GM12864 (cell line): Measurements from ENCODE around the gene ATRIP.

Source experiments
- DNase-seq: peaks from one replicate; pipeline ENCODE4 v3.0.0-alpha.2; 2011; ENCODE audit warnings: low read depth
- H3K4me3 ChIP-seq: 2 replicates; pipeline ENCODE4 v1.5.1; 2011; ENCODE audit warnings: mild to moderate bottlenecking, low read depth, low read length, control low read depth
- TF ChIP-seq, protein P1 (sequence below): IDR thresholded peaks from 2 replicates; pipeline ENCODE4 v1.5.1; 2011; ENCODE audit warnings: low read depth, mild to moderate bottlenecking, moderate library complexity, low read length, control low read depth, inconsistent platforms; ENCODE audit errors: missing control alignments

The ATRIP gene

DNA sequence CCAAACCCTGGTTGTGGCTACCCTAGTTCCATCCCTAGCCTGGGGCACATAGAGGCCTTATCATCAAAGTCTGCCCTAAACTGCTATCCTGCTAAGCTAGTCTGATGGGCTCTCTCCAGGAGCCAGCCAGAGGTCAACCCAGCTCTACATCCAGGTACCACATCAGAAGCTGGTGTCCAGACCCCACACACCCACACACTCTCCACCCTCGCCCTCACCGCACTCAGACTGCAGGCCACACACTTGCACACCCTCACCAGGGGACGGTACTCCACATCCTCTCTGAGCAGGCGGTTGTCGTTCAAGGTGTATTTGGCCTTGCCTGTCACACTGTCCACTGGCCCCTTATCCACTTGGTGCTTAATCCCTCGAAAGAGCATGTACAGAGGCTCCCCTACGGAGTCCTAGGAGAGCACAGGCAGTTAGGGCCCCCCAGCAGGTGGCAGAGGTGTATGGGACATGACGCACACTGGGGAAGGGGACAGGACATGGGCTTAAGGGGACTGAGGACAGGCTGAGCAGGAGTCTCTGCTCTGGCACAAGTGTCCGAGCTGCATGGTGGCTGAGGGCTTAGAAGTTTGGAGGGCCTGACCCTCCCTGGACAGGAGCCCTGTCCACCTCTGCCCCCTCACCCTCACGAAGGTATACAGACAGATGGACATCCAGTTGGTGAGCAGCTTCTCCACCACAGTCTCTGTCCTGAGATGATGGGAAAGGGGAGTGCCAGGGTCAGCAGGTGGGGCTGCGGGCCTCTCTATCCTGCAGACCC lies 34.7 kb upstream of the ATRIP start:
- DNase-seq, result no peak
- no peak overlapping the region for H3K4me3 ChIP-seq
- TF ChIP-seq, protein P1, sequence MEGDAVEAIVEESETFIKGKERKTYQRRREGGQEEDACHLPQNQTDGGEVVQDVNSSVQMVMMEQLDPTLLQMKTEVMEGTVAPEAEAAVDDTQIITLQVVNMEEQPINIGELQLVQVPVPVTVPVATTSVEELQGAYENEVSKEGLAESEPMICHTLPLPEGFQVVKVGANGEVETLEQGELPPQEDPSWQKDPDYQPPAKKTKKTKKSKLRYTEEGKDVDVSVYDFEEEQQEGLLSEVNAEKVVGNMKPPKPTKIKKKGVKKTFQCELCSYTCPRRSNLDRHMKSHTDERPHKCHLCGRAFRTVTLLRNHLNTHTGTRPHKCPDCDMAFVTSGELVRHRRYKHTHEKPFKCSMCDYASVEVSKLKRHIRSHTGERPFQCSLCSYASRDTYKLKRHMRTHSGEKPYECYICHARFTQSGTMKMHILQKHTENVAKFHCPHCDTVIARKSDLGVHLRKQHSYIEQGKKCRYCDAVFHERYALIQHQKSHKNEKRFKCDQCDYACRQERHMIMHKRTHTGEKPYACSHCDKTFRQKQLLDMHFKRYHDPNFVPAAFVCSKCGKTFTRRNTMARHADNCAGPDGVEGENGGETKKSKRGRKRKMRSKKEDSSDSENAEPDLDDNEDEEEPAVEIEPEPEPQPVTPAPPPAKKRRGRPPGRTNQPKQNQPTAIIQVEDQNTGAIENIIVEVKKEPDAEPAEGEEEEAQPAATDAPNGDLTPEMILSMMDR, result no peak

DNA sequence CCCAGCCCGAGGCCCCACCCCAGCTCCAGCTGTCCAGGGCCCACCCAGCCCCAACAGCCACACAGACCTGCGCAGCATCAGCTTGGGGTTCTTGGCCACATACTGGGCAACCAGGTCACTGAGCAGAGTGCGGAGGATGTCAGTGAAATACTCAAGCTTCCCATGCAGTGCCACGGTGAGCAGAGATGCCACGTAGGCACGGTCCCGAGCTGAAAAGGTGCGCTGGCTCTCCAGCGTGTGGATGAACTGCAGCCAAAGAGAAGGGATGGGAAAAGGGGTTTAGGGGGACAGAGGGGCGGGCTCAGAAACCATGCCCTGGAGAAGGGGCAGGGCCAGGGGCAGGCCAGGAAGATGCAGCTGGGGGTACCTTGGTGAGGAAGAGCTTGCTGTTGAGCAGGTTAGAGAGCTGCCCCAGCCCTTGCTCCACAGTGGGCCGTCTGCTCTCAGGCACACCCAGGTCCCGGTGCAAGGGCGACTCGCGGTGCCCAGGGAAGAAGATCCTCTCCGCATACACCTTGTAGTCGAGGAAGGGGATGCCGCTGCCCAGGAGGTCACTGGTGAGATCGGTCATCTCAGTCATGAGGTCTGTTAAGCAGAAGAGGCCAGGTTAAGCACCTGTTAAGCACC lies 34.0 kb upstream of the ATRIP start:
- H3K4me3 ChIP-seq, result no peak overlapping the region
- DNase-seq, result no peak
- TF ChIP-seq, protein P1, result no peak

DNA sequence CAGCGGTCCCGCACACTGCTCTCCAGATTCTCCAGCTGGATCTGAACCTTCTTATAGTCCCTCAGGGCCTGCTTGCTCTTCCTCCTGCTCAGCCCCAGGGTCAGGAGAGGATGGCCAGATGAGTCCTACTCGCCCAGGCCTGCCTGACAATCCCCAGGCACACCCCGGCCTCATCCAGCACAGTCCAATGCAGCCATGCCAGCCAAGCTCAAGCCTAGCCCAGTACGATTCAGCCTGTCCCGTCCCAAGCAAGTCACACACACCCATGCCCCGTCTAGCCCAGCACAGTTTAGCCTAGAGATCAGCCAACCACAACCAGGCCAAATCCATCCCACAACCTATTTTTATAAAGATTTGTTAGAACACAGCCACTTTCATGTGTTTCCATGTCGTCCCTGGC lies 33.5 kb upstream of the ATRIP start:
- no peak for DNase-seq
- TF ChIP-seq, protein P1, result no peak
- no peak overlapping the region for H3K4me3 ChIP-seq

DNA sequence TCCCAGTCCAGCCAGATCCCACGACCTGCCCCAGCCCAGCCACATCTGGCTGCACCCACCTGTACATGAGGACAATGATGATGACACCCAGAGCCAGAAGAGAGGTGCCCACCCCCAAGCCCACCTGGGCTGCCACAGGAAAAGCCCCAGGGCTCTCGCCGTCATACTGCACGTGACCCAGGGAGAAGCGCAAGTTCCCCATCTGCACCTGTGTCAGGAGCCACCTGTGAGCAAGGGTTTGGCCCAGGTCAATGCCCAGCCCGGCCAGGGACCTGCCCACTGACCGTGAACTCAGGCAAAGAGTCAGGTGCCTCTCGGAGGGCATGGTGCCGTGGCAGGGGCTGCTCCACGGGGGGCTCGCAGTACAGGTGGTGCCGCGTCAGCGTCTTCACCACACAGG lies 32.9 kb upstream of the ATRIP start:
- TF ChIP-seq, protein P1, result no peak
- H3K4me3 ChIP-seq, result no peak overlapping the region
- no peak for DNase-seq

DNA sequence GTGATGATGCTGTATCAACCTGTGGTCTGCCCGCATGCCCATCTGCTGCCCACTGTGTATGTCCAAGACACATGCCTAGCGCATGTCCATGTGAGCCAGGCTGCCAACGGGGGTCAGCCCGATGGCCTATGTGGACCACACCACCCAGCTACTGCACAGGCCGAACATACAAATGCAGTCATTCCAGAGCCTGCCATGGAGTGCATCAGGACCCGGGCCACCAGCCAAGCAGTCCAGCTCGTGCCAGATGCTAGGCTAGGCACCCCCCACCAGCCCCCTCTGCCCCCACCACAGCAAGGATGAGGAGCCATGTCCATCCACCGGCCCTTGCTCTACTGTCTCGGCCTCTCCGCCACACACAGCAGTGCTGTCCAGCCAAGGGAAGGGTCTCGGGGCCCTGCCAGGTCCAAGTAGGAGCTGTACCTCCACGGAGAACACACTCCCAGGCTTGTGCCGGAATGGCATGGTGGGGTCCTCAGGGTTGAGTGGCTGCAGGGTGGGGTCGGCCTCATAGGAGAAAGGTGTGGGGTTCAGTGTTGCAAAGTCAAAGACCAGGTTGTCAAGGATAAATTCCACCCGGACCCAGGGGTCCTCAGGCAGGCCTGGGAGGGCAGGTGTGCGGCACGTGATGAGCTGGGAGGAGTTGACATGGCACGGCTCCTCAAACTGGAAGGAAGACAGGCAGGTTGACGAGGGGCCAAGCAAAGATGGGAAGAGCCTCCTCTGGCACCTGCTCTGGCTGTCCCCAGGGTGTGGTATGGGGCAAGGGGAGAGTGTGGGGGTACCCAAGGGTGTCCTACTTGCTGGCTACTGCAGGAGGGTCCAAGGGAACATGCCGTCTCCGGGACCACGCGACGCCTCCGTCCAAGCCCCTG lies 31.9 kb upstream of the ATRIP start:
- DNase-seq, result no peak
- H3K4me3 ChIP-seq, result no peak overlapping the region

DNA sequence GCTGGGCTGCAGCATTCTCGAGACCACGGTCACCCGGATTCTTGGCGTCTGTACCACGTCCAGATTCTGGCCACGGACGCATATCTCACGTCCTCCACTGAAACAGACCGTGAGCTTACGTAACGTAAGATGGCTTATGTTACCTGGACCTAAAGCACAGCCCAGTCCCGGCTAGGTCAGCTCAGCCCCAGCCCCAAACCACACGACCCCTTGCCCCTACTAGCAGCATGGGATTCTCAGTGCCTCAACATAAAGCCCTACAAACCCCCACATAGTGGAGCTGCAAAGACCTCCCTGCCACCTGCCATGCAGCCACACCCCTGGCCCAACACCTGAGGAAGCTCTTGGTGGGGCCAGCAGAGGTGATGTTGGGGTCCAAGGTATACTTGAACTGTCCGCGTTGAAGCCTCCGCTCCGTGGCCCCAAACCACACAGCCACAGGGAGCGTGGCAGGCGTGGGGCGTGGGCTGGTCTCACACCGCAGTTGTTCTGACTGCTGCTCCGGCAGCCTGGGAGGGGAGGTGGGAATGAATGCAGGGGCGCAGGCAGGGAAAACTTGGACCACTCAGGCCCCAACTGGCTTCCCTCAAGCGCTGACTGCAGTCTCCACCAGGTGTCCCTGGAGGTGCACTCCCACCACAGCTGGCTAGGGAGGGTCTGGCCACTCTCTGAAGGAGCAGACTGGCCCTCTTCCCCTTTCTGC lies 31.1 kb upstream of the ATRIP start:
- no peak overlapping the region for H3K4me3 ChIP-seq
- TF ChIP-seq, protein P1, result no peak
- no peak for DNase-seq

More for the DNA sequence above, 31.9 kb upstream of the ATRIP start:
- TF ChIP-seq, protein P1, result no peak
